Cardiac fibroblast (primary cell): ENCODE measurements around the gene ZNF70.
A peak's percentile ranks its signal among the peaks of the same experiment; 100 is the strongest.

Experiments
- DNase-seq, 2 donors: peaks; one replicate each; pipeline versions ENCODE4 v3.0.0 to v3.0.0-alpha.2; 2010; ENCODE audit warnings: low read depth in 2 of 2
- H3K4me3 ChIP-seq, 2 donors: replicated peaks in 1 of 2; 1 replicate in 1 of 2; 2 replicates in 1 of 2; pipeline ENCODE4 v1.5.1; 2011; ENCODE audit warnings: low read depth in 2 of 2, low read length in 2 of 2, mild to moderate bottlenecking in 2 of 2, moderate library complexity in 1 of 2
- TF ChIP-seq, protein P1 (sequence below): IDR thresholded peaks from one replicate; pipeline ENCODE4 v1.5.1; 2011; ENCODE audit warnings: low read depth, mild to moderate bottlenecking, low read length, inconsistent platforms

The ZNF70 gene

DNA sequence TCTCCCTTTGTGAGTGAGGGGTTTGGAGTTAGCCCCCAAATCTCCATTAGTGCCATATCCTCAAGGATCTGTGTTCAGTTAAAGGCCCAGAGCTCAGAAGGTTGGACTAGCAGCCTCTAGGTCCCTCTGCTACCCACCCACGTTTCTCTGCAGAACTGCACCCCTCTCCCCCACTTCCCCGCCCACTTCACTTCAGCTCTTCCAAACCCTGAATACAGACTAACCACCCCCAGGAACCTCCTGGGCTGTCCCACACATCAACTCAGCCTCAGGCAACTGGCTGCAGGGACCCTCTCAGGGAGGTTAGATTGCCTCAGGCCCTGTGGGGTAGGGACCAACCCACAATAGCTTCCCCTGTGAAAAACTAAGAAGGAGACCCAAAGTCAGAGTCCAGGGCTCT lies 2.5 kb upstream of the ZNF70 start:
- no peak for DNase-seq
- H3K4me3 ChIP-seq, result no peak overlapping the region
- TF ChIP-seq, protein P1, sequence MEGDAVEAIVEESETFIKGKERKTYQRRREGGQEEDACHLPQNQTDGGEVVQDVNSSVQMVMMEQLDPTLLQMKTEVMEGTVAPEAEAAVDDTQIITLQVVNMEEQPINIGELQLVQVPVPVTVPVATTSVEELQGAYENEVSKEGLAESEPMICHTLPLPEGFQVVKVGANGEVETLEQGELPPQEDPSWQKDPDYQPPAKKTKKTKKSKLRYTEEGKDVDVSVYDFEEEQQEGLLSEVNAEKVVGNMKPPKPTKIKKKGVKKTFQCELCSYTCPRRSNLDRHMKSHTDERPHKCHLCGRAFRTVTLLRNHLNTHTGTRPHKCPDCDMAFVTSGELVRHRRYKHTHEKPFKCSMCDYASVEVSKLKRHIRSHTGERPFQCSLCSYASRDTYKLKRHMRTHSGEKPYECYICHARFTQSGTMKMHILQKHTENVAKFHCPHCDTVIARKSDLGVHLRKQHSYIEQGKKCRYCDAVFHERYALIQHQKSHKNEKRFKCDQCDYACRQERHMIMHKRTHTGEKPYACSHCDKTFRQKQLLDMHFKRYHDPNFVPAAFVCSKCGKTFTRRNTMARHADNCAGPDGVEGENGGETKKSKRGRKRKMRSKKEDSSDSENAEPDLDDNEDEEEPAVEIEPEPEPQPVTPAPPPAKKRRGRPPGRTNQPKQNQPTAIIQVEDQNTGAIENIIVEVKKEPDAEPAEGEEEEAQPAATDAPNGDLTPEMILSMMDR, result no peak

DNA sequence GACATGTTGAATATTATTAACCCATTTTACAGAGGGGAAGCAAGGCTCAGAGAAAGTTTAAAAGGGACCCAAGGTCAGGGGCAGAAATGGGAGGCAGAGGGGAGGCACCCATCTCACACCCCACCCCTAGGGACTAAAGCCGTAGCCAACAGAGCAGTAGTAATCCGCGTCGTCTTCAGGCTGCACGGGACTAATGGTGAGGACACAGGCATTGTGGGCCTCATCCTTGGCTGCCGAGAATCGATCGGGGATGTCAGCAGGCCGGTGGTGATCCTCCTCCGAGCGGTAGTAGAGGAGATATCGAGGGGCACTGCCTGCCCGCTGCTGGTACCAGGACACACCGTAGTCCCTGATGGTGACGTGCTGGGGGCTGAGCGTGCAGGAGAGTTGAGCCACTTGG lies 1.8 kb upstream of the ZNF70 start:
- no peak overlapping the region for H3K4me3 ChIP-seq
- TF ChIP-seq, protein P1, result no peak
- no peak for DNase-seq

DNA sequence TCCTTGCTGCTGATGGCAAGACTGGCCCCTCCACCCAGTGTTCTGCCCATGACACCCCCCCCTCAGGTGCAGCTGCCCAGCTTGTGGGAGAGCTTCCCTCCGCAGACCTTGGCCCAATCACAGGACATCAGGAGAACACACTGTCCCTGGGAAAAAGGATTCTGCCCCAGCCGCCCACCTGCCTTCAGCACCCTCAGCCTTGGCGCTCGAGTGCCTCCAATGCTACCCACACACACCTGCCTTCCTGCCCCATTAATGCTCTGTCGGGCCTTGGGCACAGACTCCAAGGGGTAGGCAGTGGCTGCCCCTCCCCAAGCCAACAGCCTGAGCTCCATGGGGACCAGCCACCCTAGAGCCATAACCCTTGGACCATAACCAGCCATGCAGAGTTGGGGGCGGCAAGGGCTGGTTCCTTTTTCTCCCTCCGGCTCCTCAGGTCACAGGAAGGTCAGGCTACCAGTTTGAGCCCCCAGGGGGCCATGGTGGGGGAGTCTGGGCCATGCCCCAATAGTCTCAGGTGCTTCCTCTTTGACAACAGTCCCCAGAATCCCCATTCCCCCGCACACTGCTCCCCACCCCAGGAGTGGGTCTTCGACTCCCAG lies 1.3 kb upstream of the ZNF70 start:
- H3K4me3 ChIP-seq, result no peak overlapping the region
- TF ChIP-seq, protein P1, result no peak
- DNase-seq, result no peak

DNA sequence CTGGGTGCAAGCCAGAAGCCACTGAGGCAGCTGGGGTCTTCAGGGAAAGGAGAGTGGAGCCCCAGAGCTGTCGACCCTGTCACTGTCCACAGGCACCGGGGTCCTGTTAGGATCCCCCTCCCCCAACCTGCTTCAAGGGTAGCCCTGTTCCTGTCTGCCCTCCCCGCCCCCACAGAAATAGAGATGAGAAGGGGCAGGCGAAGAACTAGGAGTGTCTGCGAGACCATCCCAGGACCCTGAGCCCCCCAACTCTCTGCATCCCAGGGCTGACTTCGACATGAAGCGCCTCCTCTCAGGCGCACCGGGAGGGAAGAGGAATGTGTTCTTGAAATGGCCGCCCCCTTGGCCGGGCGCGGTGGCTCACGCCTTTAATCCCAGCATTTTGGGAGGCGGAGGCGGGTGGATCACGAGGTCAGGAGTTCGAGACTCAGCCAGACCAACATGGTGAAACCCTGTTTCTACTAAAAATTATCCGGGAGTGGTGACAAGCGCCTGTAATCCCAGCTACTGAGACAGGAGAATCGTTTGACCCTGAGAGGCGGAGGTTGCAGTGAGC lies 607 bp upstream of the ZNF70 start:
- H3K4me3 ChIP-seq, result peak overlapping the region; percentile 66 to 93
- TF ChIP-seq, protein P1, result no peak
- DNase-seq, result peak in 1 of 2 donors; percentile 36

DNA sequence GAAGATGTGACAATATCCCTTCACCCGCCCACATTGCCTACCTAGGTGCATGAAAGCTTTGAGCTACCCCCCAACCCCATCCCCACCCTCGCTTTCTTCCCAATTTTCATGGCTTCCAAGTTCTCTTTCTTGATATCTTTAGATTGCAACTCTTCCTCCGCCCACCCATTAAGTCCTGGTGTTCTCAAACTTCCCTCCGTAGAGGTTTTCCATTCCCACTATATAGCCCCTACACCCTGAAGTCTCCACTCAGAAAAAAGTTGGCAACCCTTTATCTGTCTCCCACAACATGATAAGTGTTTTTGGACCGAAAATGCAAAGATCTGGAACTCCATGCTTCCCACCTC lies 572 bp downstream of the ZNF70 start:
- H3K4me3 ChIP-seq, result peak overlapping the region; percentile 87 to 93
- TF ChIP-seq, protein P1, result no peak
- no peak for DNase-seq

DNA sequence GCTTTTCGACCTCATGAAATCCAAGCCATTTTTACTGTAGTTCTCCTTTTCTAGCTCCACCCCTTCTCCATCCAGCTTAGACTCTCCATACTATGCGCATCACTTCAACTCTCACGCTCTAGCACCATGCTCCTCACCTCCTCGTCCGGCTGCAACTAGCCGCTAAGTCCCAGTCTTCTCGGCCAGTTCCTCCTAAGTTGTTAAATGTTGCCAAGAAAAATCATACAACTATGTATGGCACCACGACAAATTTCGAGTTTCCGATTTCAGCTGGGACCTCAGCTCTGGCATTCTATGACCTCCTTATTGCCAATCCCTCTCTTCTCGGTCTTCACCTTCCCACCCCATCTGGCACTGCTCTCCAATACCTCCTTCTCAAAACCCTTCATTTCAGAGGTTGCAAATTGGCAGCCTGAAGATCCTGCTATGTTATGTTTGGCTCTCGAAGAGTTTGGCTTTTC lies 1.0 kb downstream of the ZNF70 start:
- peak in 1 of 2 donors; percentile 71 for DNase-seq
- TF ChIP-seq, protein P1, result no peak
- H3K4me3 ChIP-seq, result peak overlapping the region; percentile 87 to 93

DNA sequence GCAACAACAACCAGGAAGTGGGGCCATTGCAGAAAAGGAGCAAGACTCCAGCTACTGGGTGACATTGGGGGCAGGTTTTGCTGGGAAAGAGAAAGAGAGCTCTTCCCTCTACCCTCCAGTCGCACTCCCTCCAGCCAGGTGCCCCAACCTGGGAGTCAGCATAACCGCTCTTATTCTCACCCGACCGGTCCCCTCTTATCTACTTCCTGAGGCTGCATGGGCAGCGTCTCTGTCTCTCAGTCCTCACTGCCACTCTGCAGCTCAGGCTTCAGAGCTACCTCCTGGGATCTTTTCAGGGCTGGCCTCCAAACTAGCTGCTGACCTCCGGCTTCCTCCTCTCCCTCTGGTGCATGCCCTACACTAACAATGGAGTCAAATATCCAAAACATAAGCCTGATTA lies 5.1 kb downstream of the ZNF70 start:
- TF ChIP-seq, protein P1, result no peak
- no peak overlapping the region for H3K4me3 ChIP-seq
- no peak for DNase-seq
